T-helper 22 cell (primary cell): ENCODE measurements around the gene MSI1.

Experiments used
- DNase-seq: peaks from one replicate; pipeline ENCODE4 v3.0.0-alpha.2; 2020; ENCODE audit warnings: low read depth

Gene MSI1

DNA sequence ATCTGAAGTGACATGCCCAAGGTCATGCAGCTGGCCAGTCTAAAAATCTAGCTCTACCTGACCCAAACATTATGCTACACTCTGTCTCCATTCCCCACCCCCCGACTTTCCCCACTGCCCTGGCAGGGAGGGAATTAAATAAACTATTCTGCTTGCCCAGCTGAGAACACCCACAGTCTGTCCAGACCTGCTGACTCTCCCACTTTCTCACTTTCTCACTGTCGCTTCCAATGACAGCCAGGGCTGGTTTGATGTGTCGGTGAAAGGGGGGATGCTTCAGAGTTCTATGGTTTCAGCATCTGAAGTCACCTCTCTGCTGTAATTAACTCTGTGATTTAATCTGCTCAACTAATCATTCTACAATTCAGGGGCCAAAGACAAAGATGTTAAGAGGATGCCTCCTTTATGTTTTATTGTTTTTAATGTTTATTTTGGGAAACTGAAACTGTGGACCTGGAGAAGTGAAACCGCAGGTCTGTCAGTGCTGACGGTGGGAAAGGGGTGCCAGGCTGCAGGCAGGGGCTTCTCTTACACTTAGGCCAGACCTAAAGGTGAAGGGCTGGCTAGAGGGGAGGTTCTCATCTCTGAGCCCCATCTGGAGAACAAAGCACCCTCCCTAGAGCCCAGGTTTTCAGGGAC, 8.1 kb upstream of the MSI1 start:
- no peak for DNase-seq

DNA sequence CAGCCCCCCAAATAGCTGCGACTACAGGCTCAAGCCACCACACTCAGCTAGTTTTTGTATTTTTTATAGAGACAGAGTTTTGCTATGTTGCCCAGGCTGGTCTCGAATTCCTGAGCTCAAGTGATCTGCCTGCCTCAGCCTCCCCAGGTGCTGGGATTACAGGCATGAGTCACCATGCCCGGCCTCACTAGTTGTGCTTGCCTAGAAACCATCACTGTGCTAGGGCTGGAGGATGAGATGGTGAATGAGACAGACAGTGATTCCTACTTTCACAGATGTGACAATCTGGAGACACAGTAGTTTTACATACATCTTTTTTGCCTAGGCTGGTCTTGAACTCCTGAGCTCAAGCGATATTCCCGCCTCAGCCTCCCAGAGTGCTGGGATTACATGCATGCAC, 7.5 kb upstream of the MSI1 start:
- no peak for DNase-seq

DNA sequence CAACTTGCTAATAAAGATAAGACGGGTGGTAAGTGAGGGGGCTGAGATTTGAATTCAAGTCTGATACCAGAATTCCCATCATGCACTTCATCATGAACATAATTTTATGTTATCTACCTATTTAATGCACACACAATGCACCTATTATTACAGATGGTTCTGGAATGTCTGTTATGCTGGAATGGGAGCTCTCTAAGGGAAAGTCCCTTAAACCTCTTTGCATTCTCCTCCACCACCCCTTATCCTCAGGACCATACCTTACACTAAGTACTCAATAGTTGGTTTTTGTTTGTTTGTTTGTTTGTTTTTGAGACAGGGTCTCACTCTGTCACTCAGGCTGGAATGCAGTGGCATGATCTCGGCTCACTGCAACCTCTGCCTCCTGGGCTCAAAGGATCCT, 7.0 kb upstream of the MSI1 start:
- no peak for DNase-seq

DNA sequence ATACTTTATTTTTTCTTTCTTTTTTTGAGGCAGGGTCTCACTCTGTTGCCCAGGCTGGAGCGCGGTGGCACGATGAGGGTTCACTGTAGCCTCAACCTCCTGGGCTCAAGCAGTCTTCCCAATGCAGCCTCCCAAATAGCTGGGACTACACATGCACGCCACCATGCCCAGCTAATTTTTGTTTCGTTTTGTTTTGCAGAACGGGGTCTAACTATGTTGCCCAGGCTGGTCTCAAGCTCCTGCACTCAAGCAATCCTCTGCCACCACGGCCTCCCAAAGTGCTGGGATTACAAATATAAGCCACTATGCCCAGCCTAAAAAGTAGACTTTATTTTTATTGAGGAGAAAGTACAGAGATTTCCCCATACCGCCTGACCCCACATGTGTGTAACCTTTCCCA, 4.7 kb upstream of the MSI1 start:
- DNase-seq, result no peak

DNA sequence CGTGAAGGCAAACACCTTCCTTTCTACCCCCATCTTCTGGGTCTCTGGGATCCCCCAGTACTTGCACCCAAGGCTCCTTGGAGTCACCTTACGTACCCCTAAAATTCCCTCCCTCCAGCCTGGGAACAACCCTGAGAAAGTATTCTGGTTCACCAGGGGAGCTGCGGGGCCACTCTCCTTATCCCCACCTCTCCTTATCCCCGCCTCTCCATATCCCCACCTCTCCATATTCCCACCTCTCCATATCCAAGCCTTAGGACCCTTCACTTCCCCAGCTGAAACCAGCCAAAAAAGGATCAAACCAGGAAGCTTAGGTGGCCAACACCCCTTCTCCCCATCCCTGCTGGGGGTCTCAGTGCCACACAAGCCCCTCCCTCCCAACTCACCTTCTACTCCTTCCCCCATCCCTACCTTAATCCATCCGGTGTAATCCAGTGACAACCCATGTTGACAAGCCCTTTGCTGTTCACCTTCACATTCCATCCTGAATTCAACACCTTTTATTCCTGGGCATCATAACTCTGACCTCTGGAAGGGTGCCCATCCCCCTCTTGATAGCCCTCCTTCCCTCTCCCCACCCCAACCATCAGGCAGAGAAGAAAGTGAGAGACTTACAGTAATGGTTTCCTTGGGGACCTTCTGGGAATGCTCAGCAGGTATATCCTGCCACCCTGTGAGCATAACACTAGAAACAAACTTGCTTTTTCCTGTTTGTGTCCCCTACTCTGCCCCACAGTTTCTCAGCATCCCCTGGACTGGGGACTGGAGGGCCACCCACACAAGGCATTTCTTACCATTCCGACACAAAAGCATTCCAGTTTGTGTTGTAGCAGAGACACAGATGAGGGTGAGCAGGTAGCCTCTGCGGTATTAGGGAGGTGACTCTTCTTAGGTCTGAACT, 1.6 kb upstream of the MSI1 start:
- DNase-seq, result no peak

DNA sequence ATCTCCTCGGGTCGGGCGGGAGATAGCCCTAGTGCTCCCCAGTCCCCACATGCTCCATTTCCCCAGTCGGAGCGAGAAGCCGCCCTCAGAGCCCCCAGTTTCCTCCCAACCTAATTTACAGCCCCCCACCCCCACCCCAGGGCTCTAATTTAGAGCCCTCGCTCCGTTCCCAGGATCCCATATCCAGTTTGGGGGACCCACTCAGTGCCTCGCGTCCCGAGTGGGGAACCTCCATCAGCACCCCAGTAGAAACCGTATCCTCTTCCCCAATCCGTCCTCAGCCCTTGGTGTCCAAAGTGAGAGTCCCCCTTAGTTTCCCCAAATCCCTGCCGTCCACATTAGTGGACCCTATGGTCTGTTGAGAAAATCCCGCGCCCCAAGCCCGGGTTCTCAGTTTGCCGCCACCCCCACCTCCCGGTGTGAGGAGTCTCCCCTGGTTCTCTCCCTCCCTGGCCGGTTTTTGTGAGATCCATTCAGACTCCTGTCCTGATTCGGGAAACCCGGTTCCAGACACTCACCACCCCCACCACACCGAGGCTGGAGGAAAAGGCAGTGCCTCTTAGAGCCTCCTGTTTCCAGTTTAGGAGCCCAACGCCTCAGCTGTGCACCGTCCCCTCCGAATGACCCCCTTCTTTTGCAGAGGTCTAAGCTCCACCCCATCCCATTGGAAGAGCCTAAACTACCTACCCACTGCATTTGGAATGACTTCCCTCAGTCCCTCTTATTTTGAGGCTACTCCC, 809 bp upstream of the MSI1 start:
- DNase-seq, result no peak

DNA sequence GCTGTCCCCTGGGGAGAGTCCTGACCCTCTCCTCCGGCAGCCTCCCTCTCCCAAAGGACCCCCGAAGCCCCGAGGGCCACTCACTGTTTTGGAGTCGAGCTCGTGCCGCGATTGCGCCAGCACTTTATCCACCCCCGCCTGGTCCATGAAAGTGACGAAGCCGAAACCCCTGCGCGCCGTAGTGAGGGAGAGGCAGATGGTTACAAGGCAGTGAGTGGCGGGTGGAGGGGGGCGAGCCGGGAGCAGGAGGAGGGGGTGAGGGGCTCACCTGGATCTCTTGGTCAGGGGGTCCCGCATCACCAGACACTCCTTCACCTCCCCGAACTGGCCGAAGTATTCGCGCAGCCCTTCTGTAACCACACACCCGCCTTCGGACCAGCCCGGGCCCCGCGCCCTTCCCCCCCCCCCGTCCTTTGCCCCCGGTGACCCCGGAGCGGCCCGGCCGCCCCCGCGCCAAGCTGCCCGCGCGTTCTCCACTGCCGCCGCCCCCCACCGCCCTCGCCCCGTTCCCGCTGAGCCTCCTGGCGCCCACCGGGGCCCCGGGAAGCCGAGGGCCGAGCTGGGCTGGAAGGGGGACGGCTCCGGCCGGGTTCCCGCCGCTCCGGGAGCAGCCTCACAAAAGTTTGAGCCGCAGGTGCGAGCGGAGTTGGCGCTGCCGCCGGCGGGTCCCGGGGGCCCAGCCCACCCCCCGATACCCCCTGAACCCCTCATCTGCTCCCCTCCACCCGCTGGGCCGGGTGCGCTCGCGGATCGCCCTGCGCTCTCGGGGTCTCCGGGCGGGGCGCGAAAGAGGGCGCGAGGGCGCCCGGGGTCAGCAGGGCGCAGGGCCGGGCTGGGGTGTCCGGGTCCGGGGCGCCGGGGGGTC, 808 bp downstream of the MSI1 start:
- no peak for DNase-seq

DNA sequence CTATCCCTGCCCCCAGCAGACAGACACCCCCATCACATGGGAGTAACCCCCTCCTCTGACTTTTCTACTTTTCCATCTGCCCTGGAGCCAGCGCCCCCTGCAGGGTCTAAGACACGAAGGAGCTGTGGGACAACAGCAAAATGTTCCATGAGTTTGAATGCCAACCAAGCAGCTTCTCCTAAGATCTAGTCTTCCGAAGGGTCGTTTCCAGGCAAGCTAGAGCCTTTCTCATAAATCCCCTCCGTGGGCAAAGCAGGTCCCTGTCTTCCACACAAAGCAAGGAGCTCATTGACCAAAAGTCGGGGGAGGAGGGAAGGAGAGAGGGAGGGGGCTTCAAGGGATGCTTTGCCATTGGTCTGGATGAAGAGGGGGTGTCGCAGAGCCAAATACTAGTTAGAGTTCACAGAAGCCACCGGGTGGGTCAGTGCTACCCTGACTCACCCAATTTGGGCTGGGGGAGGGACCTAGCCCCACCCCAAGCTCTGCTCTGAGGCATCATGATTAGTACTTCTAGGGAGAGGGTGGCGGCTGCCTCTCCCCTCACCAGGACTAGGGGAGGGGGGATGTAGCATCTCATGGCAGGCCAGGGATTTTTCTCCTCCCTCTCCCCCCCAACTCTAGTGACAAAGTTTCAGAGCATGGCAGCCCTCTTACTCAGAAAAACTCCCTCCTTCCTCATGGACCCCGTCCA, 1.6 kb downstream of the MSI1 start:
- DNase-seq, result no peak

DNA sequence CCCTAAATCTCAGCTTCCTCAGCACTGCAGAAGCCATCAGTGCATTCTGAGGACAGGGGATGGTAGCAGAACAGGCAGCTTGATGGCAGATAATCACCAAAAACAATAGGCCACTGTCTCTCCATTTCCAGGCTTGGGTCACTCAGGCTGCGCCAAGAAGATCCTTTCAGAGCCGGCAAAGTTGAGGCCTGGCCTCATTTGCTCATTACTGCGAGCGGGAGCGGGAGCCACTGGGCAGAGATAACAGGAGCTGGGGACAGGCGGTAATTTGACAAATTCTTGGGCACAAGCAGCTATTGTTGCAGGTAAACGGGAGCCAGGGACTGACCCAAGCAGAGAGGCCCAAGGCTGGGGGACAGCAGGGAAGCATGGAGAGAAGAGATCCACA, 2.1 kb downstream of the MSI1 start:
- no peak for DNase-seq

DNA sequence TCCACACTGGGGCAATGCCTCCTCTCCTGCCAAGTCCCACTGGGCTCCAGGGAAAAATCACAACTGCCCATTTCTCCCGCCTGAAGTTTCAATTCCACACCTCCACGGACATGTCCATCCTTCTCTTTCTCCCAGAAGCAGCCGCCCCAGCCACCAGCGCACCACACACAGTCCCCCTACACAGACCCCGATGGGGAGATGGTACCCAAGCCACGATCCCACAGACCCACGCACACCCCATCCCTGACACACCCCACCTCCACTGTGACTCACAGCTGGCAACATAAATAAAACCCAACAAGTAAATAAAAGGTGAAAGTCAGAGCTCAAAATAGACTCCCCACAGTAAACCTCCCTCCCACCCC, 2.6 kb downstream of the MSI1 start:
- no peak for DNase-seq

DNA sequence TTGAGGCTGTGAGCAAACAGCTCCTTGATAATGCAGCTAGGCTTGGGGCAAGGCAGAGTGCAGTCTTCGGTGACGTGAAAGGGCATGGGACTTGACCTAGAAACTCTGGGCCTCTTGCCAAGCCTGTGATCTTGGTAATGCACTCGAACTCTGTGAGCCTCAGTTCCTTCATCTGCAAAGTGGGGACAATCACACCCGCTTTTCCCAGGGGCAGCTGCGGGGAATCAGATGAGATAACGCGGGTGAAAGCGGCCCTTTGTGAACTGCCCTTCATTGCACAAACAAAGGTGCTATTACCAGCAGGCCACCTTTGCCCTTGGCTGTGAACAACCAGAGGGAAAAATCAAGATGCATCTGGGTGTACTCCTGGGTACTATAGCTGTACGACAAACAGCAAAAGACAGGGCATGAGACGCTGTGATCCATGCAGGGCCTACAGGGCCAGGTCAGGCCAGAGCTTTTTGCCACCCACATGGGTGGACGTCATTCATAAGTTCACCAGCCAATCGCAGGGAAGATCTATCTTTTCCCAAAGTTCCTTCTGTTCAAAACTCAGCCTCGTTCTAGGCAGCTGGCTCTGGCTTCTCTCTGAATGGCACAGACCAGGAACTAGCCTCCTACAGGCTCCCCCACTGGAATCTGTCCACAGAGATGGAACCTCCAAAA, 3.2 kb downstream of the MSI1 start:
- DNase-seq, result no peak

DNA sequence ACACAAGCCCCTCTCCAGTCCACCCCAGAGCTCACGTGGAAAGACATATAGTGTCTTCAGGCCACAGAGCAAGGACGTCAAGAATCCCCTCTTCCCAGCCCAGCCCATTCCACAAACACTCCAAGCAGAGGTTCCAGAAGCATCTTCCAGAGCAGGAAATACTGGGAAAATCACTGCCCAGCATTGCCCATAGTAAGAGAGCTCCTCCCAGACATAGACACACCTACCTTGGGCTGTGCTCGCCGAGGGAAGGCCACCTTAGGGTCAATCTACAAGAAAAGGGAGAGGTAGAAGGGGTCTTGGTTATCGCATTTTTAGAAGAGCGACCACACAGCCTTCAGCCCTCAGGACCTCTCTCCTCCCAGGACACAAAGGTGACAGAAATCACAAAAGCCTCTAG, 4.5 kb downstream of the MSI1 start:
- DNase-seq, result no peak

DNA sequence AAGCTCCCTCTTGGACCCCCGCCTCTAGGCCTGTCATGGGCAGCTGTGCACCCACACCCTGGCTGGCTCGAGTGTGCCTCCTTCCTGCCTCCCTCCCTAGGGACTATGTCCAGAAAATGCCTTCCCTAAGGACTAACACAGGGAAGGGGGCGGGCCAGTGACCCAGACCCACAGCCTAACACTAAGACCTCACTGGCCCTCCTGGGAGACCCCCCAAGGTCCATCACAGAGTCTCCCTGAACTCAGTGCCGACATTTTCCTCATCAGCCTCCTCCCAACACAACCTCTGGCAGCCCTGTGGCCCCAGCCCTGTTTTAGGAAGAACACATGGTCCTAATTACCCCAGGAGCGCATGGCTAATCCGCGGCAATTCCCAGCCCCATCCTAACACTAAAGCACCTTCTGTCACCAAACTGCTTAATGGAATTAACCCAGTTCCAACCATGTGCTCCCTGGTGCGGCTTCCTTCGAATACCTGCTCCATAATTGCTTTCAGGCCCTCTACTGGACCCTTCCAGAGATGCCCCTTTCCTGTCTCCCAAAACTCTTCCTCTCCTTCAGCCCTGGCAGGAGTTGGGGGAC, 5.6 kb downstream of the MSI1 start:
- DNase-seq, result no peak

DNA sequence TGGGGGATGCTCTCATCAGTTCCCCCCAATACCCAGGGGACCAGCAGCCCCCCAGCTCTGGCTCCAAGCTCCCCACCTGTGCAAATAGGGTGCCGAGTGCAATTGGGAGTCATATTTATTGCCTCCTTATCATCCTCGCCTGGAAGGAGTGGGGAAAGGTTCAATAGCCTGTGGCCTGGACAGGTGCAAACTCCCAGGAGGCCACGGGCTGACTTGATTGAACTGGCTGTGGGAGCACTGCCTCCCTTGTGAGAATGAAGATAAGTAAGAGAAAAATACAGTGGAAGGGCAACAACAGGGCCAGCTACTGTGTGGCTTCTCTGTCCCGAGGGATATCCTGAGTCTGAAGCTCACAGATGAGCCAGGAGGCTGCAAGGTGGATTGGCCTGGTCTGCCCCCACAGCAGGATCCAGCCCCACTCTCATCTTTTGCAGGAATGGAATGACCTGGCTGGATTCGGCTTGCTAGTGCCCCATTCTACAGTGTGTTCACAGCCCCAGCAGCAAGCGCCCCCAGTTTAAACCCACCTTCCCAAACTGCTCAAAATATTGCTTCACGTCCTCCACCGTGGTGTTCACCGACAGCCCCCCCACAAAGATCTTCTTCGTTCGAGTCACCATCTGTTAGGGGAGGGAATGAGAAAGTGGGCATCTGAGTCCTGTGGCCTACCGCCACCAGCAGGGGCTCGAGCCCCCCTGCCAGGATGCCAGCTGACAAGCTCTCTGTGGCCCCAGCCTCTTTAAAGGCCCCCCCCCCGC, 6.3 kb downstream of the MSI1 start:
- no peak for DNase-seq

DNA sequence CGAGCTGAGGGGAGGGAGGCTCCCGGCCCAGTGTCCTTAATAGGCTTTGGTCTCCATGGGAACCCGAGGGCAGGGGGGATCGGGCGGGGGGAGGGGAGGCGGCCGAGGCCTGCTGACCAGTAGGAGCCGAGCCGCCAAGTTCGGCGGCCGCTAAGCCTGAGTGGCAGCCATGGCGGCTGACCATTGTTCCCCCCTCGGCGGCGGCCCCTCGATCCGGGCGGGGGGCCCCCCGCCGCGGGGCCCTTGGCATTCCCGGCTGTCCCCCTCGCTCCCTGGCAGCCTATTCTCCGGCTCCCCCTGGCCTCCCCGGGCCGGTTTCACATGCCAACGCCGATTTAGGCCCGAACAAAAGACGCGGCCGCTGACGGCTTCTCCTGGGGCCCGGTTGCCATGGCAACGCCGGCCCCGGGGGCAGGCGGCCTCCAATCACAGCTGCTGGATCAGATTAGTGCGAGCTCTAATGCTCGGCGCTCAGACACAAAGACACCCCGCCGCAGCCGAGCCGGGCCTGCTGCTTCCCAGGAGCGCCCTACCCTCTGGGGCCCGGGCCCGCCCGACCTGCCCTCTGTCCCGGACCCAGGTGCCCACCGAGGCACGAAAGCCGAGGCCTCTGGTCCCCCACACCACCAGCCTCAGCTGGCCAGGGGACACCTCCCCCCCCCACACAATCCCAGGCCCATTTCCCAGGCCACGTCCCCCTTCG, 7.3 kb downstream of the MSI1 start:
- no peak for DNase-seq

DNA sequence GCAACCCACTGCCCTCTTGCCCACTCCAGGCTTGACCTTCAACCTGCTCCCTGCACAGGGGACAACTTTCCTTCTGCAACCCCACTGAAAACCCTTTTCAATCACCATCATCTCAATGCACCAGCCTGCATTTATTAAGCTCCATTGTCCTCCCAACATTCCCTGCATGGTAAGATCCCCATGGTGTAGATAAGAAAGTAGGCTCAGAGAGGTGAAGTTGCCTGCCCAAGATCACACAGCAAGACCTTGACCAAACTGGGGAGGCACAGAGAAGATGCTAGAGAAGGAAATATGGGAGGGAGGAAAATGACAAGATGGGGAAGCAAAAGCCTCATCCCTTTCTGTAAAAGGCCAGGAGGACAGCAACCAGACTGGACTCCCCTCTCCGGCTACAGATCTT, 9.8 kb downstream of the MSI1 start:
- no peak for DNase-seq

DNA sequence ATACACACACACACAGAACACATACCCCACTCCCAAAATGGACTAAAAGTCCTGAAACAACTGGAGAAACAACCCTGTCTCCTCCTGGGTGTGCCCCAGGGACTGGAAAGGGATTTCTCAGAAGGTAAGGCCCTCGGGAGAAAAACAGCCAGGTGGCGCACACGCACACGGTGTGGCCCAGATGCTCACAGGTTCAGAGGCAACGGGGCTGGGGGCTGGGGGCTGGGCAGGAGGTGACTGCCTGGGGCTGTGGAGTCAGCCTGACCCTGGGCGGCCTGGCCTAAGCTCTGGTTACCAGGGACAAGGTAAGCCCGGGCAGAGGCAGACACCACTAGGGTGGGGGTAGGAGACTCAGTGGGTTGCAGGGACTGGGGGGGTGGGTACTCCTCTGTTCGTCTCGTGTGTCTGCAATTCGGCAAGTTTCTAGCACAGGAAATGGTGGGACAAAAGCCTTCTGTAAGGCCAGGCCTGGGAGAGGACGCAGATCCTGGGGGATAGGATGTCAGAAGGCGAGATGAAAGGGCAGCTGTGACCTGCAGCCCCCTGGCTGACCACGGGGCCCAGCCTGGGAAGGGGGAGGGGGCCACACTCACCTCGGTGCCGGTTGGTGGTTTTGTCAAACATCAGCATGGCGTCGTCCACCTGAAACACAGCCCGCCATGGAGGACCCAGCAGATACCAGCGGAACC, 10.4 kb downstream of the MSI1 start:
- DNase-seq, result no peak

DNA sequence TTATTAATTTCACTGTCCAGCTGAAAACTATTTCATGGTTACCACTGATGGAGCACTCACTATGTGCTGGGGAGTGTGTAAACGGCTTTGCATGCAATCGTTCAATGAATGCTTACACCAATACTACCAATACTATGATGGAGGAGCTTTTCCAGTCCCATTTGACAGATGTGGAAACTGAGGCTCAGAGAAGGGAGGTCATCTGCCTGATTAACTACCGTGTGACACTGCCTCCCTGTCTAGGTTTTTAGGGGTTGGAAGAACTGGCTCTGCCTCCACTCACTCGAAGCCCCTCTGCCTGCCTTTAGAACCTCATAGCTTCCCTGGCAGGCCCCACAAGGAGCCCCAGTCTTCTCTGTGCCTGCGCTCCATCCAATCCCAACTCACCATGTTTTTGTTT, 11.9 kb downstream of the MSI1 start:
- no peak for DNase-seq

DNA sequence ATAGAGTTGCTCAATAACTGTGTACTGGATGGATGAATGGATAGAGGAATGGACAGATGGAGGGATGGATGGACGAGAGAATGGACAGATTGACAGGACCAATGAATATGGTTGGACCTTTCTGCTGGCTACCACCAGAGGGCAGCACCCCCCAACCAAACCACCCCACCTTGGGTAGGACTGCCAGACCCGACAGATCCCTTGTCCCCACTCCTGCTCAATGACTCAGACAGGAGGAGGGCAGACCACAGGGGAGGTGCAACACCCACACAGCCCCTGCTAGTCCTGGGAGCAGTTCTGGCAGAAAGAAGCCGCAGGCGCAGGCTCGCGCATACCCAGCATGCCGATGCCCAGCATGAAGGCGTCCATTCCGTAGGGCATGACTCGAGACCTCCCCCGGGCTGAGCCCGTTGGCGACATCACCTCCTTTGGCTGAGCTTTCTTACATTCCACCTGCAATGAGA, 12.4 kb downstream of the MSI1 start:
- DNase-seq, result peak; percentile 34
